ENCODE data around the gene ZNF524.

The ZNF524 gene

DNA sequence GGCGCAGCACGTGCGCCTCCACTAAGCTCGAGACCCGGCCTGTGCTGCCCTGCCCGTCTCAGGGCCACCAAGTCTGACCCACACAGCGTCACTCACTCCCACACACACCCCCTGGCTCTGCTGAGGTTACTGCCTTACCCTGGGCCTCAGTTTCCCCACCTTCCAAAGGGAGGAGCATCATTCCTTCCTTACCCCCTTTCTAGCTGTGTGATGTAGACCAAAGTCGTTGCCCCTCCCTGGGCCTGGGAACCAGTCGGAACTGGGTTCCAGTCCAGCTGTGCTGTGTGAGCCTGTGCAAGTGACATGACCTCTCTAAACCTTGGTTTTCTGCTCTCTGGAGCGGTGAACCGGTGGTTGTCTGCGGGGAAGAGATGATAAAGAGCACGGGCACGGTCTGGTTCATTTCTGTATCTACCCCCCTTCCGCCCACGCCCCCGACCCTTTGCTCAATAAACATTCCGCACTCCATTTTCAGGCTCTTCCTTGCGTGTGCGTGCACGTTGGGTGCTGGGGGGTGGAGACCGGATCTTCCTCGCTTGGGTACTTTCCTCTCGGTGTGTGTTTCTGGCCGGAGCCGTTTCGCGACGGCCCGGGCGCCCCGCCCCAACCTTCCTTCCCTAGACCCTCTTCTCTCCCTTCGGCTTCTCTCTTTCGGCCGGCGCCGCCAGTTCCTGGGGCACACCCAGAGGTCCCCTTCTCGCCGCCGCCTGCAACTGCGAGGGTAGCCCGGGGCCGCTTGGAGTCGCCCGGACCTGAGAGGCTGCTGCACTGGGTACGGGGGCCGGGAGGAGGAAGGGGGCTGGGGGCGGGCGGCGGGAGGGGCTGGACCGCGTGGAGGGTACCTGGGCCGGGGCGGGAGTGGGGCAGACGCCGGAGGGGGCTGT, 43.2 kb downstream of the ZNF524 start, which contains the start of gene ZNF581:
Gene ZNF581, plus strand, starts transcription at position 647 of the 884 bp plus-strand sequence. CDS start 923 bp downstream, outside the sequence.
- peak; percentile 63 for DNase-seq (ENCODE audit: low read depth)
- H3K4me3 ChIP-seq (ENCODE audit: low read depth, low read length) = peak within 1 kb of the TSS; percentile 71
- TF ChIP-seq, protein P1, sequence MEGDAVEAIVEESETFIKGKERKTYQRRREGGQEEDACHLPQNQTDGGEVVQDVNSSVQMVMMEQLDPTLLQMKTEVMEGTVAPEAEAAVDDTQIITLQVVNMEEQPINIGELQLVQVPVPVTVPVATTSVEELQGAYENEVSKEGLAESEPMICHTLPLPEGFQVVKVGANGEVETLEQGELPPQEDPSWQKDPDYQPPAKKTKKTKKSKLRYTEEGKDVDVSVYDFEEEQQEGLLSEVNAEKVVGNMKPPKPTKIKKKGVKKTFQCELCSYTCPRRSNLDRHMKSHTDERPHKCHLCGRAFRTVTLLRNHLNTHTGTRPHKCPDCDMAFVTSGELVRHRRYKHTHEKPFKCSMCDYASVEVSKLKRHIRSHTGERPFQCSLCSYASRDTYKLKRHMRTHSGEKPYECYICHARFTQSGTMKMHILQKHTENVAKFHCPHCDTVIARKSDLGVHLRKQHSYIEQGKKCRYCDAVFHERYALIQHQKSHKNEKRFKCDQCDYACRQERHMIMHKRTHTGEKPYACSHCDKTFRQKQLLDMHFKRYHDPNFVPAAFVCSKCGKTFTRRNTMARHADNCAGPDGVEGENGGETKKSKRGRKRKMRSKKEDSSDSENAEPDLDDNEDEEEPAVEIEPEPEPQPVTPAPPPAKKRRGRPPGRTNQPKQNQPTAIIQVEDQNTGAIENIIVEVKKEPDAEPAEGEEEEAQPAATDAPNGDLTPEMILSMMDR (IDR thresholded peaks at IDR 0.05; ENCODE audit: low read depth, low read length, missing control alignments) = no peak

DNA sequence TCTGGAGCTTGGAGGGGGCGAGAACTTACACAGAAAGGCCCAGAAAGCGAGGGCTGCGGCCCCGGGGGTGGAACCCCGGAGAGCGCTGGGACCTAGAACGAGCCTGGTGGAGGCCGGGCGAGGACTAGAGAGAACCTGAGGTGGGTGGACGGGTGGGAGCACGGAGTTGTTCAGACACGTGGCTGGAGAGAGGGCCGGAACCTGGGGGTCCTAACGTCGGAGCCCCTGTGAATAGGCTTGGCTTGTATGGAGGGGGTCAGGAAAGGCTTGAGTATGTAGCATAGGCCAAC, 43.7 kb downstream of the ZNF524 start:
- H3K4me3 ChIP-seq (ENCODE audit: low read depth, low read length) = peak overlapping the region; percentile 71
- TF ChIP-seq, protein P1 (IDR thresholded peaks at IDR 0.05; ENCODE audit: low read depth, low read length, missing control alignments) = no peak
- no peak for DNase-seq (ENCODE audit: low read depth)

DNA sequence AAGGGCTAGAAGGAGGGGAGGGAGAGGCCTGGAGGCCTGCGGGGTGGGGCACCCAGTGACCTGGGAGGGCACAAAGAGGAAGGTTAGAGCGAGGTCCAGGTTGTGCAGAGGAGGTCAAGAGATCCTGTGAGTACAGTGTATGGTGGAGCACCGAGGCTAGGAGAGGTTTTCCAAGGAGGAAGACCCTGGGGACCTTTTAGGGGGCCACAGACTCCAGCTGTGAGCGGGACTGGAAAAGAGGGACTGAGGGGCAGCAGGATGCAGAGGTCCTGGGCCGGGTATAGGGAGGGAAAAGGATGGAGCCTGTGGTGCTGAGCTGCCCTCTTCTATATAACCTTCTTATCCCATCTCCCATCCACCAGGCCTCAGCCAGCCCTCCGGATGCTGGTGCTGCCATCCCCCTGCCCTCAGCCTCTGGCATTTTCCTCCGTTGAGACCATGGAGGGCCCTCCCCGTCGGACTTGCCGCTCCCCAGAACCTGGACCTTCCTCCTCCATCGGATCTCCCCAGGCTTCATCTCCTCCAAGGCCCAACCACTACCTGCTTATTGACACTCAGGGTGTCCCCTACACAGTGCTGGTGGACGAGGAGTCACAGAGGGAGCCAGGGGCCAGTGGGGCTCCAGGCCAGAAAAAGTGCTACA, 44.2 kb downstream of the ZNF524 start:
- peak overlapping the region; percentile 71 for H3K4me3 ChIP-seq (ENCODE audit: low read depth, low read length)
- no peak for DNase-seq (ENCODE audit: low read depth)
- TF ChIP-seq, protein P1 (IDR thresholded peaks at IDR 0.05; ENCODE audit: low read depth, low read length, missing control alignments) = no peak

DNA sequence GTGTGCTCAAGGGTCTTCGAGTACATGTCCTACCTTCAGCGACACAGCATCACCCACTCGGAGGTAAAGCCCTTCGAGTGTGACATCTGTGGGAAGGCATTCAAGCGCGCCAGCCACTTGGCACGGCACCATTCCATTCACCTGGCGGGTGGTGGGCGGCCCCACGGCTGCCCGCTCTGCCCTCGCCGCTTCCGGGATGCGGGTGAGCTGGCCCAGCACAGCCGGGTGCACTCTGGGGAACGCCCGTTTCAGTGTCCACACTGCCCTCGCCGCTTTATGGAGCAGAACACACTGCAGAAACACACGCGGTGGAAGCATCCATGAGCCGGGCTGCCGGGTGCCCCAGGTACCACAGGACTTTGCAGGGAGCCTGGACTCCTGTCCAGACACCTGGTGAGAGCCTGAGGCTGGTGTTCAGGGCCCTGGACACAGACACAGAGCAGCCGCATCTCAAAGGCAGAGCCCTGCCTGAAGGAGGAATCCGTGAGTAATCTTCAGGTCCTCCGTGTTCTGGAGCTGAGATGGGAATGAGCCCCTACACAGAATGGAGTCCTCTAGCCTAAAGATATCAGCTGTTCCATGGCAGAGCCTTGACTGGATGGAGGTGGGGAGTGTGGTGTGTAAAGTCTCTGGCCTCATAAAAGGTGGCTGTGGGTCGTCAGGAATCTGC, 44.9 kb downstream of the ZNF524 start:
- DNase-seq (ENCODE audit: low read depth) = no peak
- peak overlapping the region; percentile 71 for H3K4me3 ChIP-seq (ENCODE audit: low read depth, low read length)
- TF ChIP-seq, protein P1 (IDR thresholded peaks at IDR 0.05; ENCODE audit: low read depth, low read length, missing control alignments) = no peak

DNA sequence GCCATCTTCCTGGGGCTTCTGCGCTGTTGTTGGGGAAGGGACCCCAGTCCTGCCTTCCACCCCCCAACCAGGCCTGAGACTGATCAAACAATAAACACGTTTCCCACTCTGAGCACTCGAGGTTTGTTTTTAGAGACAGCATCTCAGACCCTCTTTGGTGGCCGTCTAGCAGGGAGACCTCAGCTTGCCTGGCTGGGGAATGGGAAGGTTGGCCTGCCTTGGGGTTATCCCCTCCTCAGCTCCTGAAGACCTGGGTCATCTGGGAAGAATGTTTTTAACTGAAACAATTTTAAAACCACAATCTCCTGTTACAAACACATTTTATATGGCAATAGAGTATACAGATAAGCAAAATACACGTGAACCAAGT, 45.4 kb downstream of the ZNF524 start:
- TF ChIP-seq, protein P1 (IDR thresholded peaks at IDR 0.05; ENCODE audit: low read depth, low read length, missing control alignments) = no peak
- H3K4me3 ChIP-seq (ENCODE audit: low read depth, low read length) = peak overlapping the region; percentile 71; the same call in 1 of the 2 replicates
- DNase-seq (ENCODE audit: low read depth) = no peak

DNA sequence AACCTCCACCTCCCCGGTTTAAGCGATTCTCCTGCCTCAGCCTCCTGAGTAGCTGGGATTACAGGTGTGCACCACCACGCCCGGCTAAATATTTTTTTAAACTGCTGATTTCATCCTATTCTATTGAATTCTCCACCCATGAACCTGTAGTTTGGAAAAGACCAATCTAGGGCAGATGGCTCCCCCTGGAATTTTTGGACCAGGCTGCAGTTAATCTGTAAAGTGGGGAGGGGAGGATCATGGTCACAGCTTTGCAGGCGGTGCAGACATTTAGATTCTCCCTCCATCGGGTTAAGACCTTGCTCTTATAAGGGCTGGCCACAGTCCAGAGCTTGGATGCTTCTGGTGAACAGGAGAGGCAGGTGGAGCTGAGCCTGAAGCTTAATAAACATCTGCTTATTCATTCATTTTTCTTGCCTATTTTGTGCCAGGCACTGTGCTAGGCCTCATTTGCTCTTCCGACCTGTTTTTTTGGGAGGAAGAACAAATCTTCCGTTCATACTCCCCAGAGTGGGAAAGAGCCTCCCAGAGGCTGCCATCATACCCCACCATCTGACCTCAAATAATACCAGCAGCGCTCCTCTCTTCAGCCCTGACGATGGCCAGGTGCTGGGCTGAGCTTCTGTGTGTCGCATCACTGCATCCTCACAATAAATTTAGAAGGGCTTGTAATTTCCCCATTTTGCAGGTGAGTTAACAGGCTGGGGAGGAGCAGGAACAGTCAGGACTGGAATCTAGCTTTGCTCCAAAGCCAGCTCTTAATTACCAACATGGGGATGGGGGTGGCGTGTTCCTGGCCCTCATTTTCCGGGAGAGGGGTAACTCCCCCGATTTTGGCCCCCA, 47.0 kb downstream of the ZNF524 start:
- TF ChIP-seq, protein P1 (IDR thresholded peaks at IDR 0.05; ENCODE audit: low read depth, low read length, missing control alignments) = no peak
- H3K4me3 ChIP-seq (ENCODE audit: low read depth, low read length) = peak overlapping the region; percentile 64
- no peak for DNase-seq (ENCODE audit: low read depth)

Measured in GM12864 (cell line).